ENCODE measurements around the gene ABHD16A. TPM values are rescaled to one million over a fixed set of nuclear protein-coding genes. Genes with fewer than 3 reads are reported as not detected.

The ABHD16A gene
- total RNA-seq, 1 experiment from 2014 or later = 47.2 TPM

GRCh38 chr6:31713465-31713864 is 10.3 kb upstream of the ABHD16A start:
- no peaks in the 10 kb centered on the region for H3K36me3 ChIP-seq (ENCODE audit: control insufficient read depth, insufficient read depth, low read length)
- no peaks in the 10 kb centered on the region for H3K9me3 ChIP-seq (ENCODE audit: control insufficient read depth, insufficient read depth, low read depth, low read length)
- H3K4me3 ChIP-seq (ENCODE audit: low read depth in 2 of 2, low read length in 2 of 2) = no peak overlapping the region
- ATAC-seq = no peak
- no peaks in the 10 kb centered on the region; the same call in 1 of the 2 replicates for H3K4me1 ChIP-seq (ENCODE audit: control insufficient read depth, insufficient read depth, low read length)
- CTCF ChIA-PET = no interaction called here
- in situ Hi-C loops (cut with HindIII; ENCODE audit: low pct_unique_long_range_greater_than_20kb, low sequenced_read_pairs) = no loop called here
- no peak overlapping the region for H3K27ac ChIP-seq (ENCODE audit: low read length)
- no peak for DNase-seq (ENCODE audit: low read depth, low spot score)
- POLR2A ChIA-PET = interaction anchor here (0.6 kb wide), 1 partner anchor 107 kb away, joined by 3 read pairs; no protein-coding TSS in a partner anchor
- BruUV-seq (replicated peaks) = no TSS peak
- intact Hi-C loops (cut with micrococcal nuclease; ENCODE audit: unreplicated experiment) = no loop called here
- no peaks in the 10 kb centered on the region for H3K27me3 ChIP-seq (ENCODE audit: control insufficient read depth, insufficient read depth, low read length)
- TF ChIP-seq SIN3A (IDR thresholded peaks at IDR 0.05; ENCODE audit: borderline replicate concordance, insufficient read depth, low read depth, low read length) (no peak), CTCF (IDR thresholded peaks at IDR 0.05) (no peak), TCF7L2 (IDR thresholded peaks at IDR 0.05; ENCODE audit: low read depth, low read length) (no peak), POLR2AphosphoS5 (IDR thresholded peaks at IDR 0.05; ENCODE audit: low read depth, low read length) (no peak), REST (IDR thresholded peaks at IDR 0.05; ENCODE audit: insufficient read depth in 1 of 2, low read depth in 2 of 2, low read length in 1 of 2) (no peak)

DNA sequence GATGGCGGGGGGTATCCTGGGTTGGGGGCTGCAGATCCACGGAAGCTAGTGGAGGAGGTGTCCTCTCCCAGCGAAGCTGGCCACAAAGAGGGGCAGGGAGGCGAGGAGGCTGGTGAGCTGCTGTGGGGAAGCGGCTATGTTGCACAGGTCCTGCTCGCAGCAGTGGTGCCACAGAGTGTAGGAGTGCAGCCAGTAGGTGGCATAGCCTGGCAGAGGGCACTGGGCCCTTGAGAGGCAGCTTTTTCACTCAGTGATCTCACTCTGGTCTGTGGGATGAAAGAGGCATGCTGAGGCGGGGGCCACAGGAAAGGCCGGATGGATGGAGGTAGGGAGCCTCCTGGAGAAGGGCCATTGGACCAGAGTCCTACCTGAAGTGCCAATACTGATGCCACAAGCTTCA is 9.2 kb upstream of the ABHD16A start:
- H3K4me3 ChIP-seq (ENCODE audit: low read depth in 2 of 2, low read length in 2 of 2) = no peak overlapping the region
- no peaks in the 10 kb centered on the region for H3K9me3 ChIP-seq (ENCODE audit: control insufficient read depth, insufficient read depth, low read depth, low read length)
- in situ Hi-C loops (cut with HindIII; ENCODE audit: low pct_unique_long_range_greater_than_20kb, low sequenced_read_pairs) (no loop called here), intact Hi-C loops (cut with micrococcal nuclease; ENCODE audit: unreplicated experiment) (no loop called here)
- DNase-seq (ENCODE audit: low read depth, low spot score) (no peak), ATAC-seq (peak; percentile 87)
- H3K27ac ChIP-seq (ENCODE audit: low read length) = no peak overlapping the region
- no TSS peak for BruUV-seq (replicated peaks)
- no peaks in the 10 kb centered on the region for H3K36me3 ChIP-seq (ENCODE audit: control insufficient read depth, insufficient read depth, low read length)
- H3K4me1 ChIP-seq (ENCODE audit: control insufficient read depth, insufficient read depth, low read length) = no peaks in the 10 kb centered on the region; the same call in 1 of the 2 replicates
- TF ChIP-seq TCF7L2 (IDR thresholded peaks at IDR 0.05; ENCODE audit: low read depth, low read length) (no peak), SIN3A (IDR thresholded peaks at IDR 0.05; ENCODE audit: borderline replicate concordance, insufficient read depth, low read depth, low read length) (no peak), REST (IDR thresholded peaks at IDR 0.05; ENCODE audit: insufficient read depth in 1 of 2, low read depth in 2 of 2, low read length in 1 of 2) (no peak), POLR2AphosphoS5 (IDR thresholded peaks at IDR 0.05; ENCODE audit: low read depth, low read length) (no peak), CTCF (IDR thresholded peaks at IDR 0.05) (no peak)
- H3K27me3 ChIP-seq (ENCODE audit: control insufficient read depth, insufficient read depth, low read length) = no peaks in the 10 kb centered on the region
- ChIA-PET POLR2A (no interaction called here), CTCF (interaction anchor here (0.6 to 1.1 kb wide), 2 partner anchors 13 to 18 kb away, joined by 3 to 8 read pairs; no protein-coding TSS in a partner anchor)

Data from Panc1 (cell line).